GM20431 (cell line): Measurements from ENCODE around the gene PLXND1.

Experiments used
- in situ Hi-C: fragments of 300-500 bp; cut with MseI, MboI; formaldehyde crosslinking; loops from one replicate; pipeline ENCODE4 v1.15.0; 2020; ENCODE audit warnings: low sequenced_read_pairs; ENCODE audit not compliant: unreplicated experiment

The PLXND1 gene

GRCh38 chr3:129591932-129592331 lies 14.5 kb downstream of the PLXND1 start:
- in situ Hi-C loops, result no loop called here

DNA sequence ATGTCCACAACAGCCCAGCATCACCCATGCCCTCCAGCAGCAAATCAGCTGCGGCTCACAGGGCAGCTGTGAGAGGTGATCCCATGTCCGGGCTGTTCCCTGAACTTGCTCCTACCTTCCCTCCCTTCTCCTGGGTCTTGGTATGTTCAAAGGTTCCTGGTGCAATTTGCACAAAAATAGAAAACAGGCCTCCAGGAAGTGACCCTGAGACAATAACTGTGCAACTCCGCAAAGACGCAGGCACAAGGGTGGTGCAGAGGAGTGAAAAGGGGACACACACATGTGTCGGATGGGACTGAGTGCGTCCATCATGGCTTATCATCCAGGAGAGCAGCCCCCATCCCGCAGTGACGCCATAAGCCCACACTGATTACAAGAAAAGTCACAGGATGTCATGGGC lies 16.3 kb downstream of the PLXND1 start:
- in situ Hi-C loops, result no loop called here

GRCh38 chr3:129587566-129588210 lies 18.8 kb downstream of the PLXND1 start:
- in situ Hi-C loops, result no loop called here

- in situ Hi-C loops, result no loop called here
Measured at GRCh38 chr3:129586746-129587430, 19.6 kb downstream of the PLXND1 start.

DNA sequence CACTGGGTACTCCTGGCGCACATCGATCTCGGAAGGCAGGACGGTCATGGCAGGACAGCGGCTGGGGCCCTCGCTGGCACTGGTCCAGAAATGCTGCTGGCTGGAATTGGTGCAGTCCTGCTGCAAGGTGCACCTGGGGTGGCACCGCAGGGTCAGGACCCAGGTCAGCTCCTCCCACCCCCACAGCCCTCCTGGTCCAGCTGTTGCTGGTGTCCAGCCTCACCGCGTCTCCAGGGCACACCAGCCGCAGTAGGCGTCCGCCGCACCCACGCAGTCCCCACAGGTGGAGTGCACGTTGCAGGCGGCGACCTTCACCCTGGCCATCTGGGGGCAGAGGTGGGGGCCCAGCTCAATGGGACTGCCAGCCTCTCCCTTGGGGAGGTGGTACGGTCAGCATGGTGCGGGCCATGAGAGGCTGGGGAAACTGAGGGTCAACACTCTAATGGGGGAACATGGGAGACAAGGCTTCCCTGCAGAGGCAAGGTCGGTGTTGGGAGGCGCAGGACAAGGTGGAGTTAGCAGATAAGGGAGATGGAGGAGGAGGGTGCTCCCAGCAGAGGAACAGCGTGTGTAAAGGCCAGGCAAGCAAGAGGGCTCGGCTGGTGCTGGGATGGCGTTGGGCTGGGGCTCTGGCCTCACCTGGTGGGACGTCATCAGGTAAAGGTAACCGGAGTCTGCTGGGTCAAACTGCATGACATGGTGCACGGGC lies 20.4 kb downstream of the PLXND1 start:
- in situ Hi-C loops, result no loop called here

GRCh38 chr3:129584631-129585030 lies 21.8 kb downstream of the PLXND1 start:
- in situ Hi-C loops, result no loop called here

- in situ Hi-C loops, result no loop called here
Measured at GRCh38 chr3:129583289-129583688, 23.2 kb downstream of the PLXND1 start.

- in situ Hi-C loops, result no loop called here
Measured at GRCh38 chr3:129582799-129583198, 23.7 kb downstream of the PLXND1 start.

- in situ Hi-C loops, result no loop called here
Measured at GRCh38 chr3:129581623-129582022, 24.9 kb downstream of the PLXND1 start.

- in situ Hi-C loops, result no loop called here
Measured at GRCh38 chr3:129579991-129580390, 26.5 kb downstream of the PLXND1 start.

DNA sequence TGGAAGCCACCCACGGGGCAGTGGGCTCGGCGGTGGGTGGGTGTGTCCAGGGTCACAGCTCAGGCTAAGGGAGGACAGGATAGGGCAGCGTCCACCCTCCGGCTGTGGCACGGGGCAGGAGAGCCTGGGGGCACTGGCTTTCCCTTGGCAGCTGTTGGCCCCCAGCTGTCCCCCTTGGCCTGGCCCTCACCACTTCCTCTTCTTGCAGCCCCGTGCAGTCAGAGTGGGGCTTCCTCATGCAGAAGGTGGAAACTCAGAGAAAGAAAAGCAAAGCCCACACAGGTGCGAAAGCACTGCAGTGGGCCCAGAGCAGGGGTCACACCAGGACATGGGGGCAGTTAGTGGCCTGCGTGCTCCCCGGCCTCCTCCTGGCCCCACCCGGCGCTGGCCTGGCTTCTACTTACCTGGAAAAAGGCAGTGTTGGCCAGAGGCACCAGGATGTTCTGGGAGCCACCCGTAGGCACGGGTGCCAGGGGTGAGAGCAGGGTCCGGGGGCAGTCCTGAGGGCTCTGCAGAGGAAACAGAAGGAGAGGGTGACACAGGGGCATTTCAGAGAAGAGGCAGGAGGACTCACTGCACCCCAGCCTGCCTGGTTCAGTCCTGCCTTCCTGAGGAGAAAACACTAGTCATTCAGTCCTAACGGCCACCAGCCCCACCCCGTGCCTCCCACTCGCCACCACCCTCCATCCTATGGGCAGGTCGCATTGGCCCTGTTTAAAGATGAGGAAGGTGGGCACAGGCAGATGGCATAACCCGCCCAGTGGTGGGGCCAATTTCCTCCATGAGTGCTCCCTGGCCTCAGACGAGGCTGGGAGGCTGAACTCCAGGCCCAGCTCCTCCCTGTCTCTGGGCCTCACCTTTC lies 28.3 kb downstream of the PLXND1 start:
- in situ Hi-C loops, result no loop called here

DNA sequence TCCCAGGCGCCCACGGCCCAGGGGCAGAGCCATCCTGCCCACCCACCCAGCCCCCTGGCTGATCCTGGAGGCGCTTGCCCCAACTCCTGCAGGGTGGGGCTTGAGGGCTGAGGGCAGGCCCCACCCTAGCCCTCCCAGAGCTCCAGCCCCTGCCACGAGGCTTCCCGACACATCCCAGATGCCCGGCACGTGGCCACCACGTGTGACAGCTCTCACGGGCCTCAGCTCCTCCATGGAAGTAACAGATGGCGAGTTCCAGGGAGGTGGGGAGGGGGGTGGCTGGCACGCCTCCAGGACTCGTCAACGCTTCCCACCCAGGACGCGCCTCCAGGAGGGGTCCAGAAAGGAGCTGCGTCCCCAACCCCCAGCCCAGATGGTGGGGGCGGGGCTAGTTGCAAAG lies 29.1 kb downstream of the PLXND1 start:
- in situ Hi-C loops, result no loop called here

DNA sequence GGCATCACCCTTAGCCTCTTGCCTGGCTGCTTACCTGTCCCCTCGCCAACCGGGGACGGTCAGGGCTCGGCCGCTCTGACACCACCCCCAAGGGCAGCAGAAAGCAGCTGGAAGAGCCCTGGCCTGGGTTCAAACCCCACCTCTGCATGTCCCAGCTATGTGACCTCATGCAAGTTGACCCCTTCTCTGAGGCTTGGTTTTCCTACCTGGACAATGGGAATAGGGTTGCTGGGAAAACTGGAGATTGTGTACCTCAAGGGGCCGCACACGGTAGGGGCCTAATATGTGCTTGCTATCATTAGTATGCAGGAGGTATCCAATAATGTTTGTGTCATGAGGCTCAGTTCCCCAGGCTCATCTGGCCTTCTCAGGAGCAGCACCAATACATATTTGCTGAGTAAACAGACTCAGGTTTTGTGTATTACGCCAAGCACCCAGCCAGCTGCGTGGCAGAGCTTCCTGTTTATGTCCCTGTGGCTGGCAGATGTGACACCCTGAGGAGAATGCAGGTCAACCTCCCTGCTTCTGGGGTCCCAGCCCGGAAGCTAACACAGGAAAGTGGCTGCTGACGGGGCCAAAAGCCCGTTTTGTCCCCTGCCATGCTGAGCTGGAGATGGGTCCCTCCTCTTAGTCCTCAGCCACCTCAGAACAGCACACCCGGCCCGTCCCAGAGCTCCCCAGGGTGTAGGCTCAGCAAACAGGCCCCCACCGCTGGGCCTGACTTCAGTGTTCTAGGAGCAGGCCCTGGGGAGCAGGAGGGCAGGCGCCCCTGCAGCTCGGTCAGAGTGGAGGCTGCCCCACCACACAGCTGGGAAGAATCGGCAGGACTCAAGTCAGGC lies 29.7 kb downstream of the PLXND1 start:
- in situ Hi-C loops, result no loop called here

DNA sequence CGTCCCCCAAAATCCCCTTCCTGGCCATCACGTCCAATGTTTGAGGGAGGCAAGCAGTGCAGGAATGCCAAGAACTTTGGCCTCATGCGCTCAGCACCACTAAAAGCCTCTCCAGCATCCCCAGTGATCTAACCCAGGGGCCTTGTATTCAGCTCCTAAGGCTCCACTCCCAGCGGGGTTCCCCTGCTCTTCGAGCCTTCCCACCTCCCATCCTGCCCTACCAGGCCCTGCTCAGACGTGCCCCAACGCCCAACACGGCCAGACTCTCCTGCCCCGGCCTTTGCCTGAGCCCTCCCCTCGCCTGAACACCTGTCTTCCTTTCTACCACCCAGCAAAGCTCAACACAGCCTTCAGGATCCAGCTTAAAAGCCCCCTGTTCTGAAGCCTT lies 30.5 kb downstream of the PLXND1 start:
- in situ Hi-C loops, result no loop called here

- in situ Hi-C loops, result no loop called here
Measured at GRCh38 chr3:129575233-129575996, 31.1 kb downstream of the PLXND1 start.

- in situ Hi-C loops, result no loop called here
Measured at GRCh38 chr3:129574206-129574605, 32.3 kb downstream of the PLXND1 start.

- in situ Hi-C loops, result no loop called here
Measured at GRCh38 chr3:129573493-129573892, 33.0 kb downstream of the PLXND1 start.

- in situ Hi-C loops, result no loop called here
Measured at GRCh38 chr3:129572603-129573002, 33.9 kb downstream of the PLXND1 start.
